HepG2 (cell line): ENCODE data around the gene RNF114. TPM values are rescaled to one million over a fixed set of nuclear protein-coding genes. Genes with fewer than 3 reads are reported as not detected.

Experiments
- KLF11 ChIP-seq: IDR thresholded peaks from 2 replicates; pipeline ENCODE4 v1.6.1; 2016; ENCODE audit warnings: missing compliant biosample characterization
- KLF9 ChIP-seq: IDR thresholded peaks from 2 replicates; pipeline ENCODE4 v1.6.1; 2016; ENCODE audit warnings: low read depth
- KMT2A ChIP-seq: sonication (generic); formaldehyde crosslinking; IDR thresholded peaks from 2 replicates; pipeline ENCODE4 v1.4.0; 2020; ENCODE audit warnings: missing genetic modification reagents
- ZFX ChIP-seq: sonication (generic); formaldehyde crosslinking; IDR thresholded peaks from 2 replicates; pipeline ENCODE4 v1.4.0; 2020; ENCODE audit warnings: mild to moderate bottlenecking, low read depth, missing genetic modification reagents, moderate library complexity
- ZNF224 ChIP-seq: sonication (generic); formaldehyde crosslinking; IDR thresholded peaks from 2 replicates; pipeline ENCODE4 v1.5.0; 2020; ENCODE audit warnings: mild to moderate bottlenecking, missing genetic modification reagents
- ZNF530 ChIP-seq: sonication (generic); formaldehyde crosslinking; IDR thresholded peaks from 2 replicates; pipeline ENCODE4 v1.5.0; 2020; ENCODE audit warnings: low read depth, mild to moderate bottlenecking, missing genetic modification reagents
- ZSCAN9 ChIP-seq: IDR thresholded peaks from 2 replicates; pipeline ENCODE4 v1.6.1; 2016; ENCODE audit warnings: borderline replicate concordance
- polyA plus RNA-seq, 8 experiments: library from polyadenylated mRNA; depleted of rRNA in 3 of 8; stranded (reverse) in 7 of 8; unstranded in 1 of 8; fragments of >200 nt; fragmentation: Illumina TruSeq in 4 of 8; extraction: Trizol in 4 of 8; gene quantifications; 2 replicates each; pipeline versions ENCODE4 v1.2.1 to v1.2.3, GENCODE V29; 2011 to 2016; ENCODE audit warnings: low read depth in 4 of 8, missing spikeins in 1 of 8, mixed read lengths in 1 of 8; ENCODE audit not compliant: insufficient read depth in 1 of 8
- total RNA-seq, 5 experiments: library from RNA; depleted of rRNA; stranded (reverse); fragments of >200 nt; fragmentation: Illumina TruSeq; extraction: Trizol; gene quantifications; 2 replicates each; pipeline ENCODE4 v1.2.3, GENCODE V29; 2016; ENCODE audit warnings: low read depth in 1 of 5
- TF ChIP-seq, protein P1 (sequence below): sonication (generic); formaldehyde crosslinking; IDR thresholded peaks from 2 replicates; pipeline ENCODE4 v1.8.1; 2023; ENCODE audit warnings: mild to moderate bottlenecking, missing genetic modification reagents
- TF ChIP-seq, protein P2 (sequence below): sonication (generic); formaldehyde crosslinking; IDR thresholded peaks from 2 replicates; pipeline ENCODE4 v1.9.0; 2021; ENCODE audit warnings: mild to moderate bottlenecking, missing genetic modification reagents
- TF ChIP-seq, protein P3 (sequence below): sonication (generic); formaldehyde crosslinking; IDR thresholded peaks from 2 replicates; pipeline ENCODE4 v1.4.0; 2020; ENCODE audit warnings: missing genetic modification reagents
- TF ChIP-seq, protein P4 (sequence below): fragments of 450-650 bp; IDR thresholded peaks from 2 replicates; pipeline ENCODE4 v1.6.1; 2016

Gene RNF114
- total and polyA plus RNA-seq, 2 of the 13 experiments (the other 11 are each of a cell fraction or from before 2014, with no cell fraction given), result 119 to 126 TPM

DNA sequence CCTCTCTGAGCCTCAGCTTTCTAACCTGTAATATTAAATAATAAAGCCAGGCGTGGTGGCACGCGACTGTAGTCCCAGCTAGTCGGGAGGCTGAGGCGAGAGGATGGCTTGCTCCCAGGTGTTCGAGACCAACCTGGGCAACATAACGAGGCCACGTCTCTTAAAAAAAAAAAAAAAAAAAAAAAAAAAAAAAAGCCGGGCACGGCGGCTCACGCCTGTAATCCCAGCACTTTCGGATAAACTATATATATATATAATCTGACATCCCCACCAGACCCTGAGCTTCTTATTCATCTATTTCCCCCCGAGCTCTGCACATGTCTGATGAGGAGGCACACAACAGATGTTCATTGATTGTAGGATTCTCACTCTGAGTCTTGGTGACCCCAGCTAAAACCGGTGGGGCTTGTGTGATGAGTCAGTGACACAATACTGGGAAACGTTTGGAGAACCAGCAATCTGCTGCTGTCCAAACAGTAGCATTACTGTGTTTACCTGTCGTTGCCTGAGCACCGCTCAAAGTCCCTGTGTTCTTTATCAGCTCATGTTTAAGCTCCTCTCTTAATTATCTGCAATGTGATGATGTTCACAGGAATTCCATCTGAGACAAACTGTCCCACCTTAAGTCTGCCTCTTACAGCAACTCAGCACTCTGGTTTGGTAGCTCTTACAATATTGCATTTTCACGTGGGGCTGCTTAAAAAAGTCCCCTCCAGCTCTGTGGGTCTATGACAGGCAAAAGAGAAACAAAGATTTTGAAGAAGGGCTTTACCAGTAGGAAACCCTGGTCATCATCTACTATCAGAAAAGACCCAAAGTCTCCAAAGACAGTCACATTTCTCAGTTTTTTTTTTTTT lies 19.8 kb upstream of the RNF114 start (continued):
- TF ChIP-seq, protein P1, sequence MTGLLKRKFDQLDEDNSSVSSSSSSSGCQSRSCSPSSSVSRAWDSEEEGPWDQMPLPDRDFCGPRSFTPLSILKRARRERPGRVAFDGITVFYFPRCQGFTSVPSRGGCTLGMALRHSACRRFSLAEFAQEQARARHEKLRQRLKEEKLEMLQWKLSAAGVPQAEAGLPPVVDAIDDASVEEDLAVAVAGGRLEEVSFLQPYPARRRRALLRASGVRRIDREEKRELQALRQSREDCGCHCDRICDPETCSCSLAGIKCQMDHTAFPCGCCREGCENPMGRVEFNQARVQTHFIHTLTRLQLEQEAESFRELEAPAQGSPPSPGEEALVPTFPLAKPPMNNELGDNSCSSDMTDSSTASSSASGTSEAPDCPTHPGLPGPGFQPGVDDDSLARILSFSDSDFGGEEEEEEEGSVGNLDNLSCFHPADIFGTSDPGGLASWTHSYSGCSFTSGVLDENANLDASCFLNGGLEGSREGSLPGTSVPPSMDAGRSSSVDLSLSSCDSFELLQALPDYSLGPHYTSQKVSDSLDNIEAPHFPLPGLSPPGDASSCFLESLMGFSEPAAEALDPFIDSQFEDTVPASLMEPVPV, result peak; percentile 80
- TF ChIP-seq ZFX (CRISPR knock-in tag) (no peak), ZNF224 (CRISPR knock-in tag) (no peak), KMT2A (CRISPR knock-in tag) (peak; percentile 68; the same call in 1 of the 2 replicates), ZNF530 (CRISPR knock-in tag) (no peak), KLF11 (no peak; the same call in 1 of the 2 replicates), KLF9 (CRISPR knock-in tag) (no peak; the same call in 1 of the 2 replicates), ZSCAN9 (CRISPR knock-in tag) (peak; percentile 95)
- TF ChIP-seq, protein P2, sequence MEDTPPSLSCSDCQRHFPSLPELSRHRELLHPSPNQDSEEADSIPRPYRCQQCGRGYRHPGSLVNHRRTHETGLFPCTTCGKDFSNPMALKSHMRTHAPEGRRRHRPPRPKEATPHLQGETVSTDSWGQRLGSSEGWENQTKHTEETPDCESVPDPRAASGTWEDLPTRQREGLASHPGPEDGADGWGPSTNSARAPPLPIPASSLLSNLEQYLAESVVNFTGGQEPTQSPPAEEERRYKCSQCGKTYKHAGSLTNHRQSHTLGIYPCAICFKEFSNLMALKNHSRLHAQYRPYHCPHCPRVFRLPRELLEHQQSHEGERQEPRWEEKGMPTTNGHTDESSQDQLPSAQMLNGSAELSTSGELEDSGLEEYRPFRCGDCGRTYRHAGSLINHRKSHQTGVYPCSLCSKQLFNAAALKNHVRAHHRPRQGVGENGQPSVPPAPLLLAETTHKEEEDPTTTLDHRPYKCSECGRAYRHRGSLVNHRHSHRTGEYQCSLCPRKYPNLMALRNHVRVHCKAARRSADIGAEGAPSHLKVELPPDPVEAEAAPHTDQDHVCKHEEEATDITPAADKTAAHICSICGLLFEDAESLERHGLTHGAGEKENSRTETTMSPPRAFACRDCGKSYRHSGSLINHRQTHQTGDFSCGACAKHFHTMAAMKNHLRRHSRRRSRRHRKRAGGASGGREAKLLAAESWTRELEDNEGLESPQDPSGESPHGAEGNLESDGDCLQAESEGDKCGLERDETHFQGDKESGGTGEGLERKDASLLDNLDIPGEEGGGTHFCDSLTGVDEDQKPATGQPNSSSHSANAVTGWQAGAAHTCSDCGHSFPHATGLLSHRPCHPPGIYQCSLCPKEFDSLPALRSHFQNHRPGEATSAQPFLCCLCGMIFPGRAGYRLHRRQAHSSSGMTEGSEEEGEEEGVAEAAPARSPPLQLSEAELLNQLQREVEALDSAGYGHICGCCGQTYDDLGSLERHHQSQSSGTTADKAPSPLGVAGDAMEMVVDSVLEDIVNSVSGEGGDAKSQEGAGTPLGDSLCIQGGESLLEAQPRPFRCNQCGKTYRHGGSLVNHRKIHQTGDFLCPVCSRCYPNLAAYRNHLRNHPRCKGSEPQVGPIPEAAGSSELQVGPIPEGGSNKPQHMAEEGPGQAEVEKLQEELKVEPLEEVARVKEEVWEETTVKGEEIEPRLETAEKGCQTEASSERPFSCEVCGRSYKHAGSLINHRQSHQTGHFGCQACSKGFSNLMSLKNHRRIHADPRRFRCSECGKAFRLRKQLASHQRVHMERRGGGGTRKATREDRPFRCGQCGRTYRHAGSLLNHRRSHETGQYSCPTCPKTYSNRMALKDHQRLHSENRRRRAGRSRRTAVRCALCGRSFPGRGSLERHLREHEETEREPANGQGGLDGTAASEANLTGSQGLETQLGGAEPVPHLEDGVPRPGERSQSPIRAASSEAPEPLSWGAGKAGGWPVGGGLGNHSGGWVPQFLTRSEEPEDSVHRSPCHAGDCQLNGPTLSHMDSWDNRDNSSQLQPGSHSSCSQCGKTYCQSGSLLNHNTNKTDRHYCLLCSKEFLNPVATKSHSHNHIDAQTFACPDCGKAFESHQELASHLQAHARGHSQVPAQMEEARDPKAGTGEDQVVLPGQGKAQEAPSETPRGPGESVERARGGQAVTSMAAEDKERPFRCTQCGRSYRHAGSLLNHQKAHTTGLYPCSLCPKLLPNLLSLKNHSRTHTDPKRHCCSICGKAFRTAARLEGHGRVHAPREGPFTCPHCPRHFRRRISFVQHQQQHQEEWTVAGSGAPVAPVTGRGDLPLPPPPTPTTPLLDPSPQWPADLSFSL, result peak; percentile 70; the same call in 1 of the 2 replicates
- TF ChIP-seq, protein P3, sequence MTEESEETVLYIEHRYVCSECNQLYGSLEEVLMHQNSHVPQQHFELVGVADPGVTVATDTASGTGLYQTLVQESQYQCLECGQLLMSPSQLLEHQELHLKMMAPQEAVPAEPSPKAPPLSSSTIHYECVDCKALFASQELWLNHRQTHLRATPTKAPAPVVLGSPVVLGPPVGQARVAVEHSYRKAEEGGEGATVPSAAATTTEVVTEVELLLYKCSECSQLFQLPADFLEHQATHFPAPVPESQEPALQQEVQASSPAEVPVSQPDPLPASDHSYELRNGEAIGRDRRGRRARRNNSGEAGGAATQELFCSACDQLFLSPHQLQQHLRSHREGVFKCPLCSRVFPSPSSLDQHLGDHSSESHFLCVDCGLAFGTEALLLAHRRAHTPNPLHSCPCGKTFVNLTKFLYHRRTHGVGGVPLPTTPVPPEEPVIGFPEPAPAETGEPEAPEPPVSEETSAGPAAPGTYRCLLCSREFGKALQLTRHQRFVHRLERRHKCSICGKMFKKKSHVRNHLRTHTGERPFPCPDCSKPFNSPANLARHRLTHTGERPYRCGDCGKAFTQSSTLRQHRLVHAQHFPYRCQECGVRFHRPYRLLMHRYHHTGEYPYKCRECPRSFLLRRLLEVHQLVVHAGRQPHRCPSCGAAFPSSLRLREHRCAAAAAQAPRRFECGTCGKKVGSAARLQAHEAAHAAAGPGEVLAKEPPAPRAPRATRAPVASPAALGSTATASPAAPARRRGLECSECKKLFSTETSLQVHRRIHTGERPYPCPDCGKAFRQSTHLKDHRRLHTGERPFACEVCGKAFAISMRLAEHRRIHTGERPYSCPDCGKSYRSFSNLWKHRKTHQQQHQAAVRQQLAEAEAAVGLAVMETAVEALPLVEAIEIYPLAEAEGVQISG (CRISPR knock-in tag), result peak; percentile 59; the same call in 1 of the 2 replicates
- TF ChIP-seq, protein P4, sequence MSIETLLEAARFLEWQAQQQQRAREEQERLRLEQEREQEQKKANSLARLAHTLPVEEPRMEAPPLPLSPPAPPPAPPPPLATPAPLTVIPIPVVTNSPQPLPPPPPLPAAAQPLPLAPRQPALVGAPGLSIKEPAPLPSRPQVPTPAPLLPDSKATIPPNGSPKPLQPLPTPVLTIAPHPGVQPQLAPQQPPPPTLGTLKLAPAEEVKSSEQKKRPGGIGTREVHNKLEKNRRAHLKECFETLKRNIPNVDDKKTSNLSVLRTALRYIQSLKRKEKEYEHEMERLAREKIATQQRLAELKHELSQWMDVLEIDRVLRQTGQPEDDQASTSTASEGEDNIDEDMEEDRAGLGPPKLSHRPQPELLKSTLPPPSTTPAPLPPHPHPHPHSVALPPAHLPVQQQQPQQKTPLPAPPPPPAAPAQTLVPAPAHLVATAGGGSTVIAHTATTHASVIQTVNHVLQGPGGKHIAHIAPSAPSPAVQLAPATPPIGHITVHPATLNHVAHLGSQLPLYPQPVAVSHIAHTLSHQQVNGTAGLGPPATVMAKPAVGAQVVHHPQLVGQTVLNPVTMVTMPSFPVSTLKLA, result peak; percentile 70
